ENCODE measurements around the gene ARHGEF11.

The ARHGEF11 gene

GRCh38 chr1:156906206-156906906 is 139.2 kb downstream of the ARHGEF11 start:
- no peak for DNase-seq

GRCh38 chr1:156905651-156906050 is 139.9 kb downstream of the ARHGEF11 start:
- DNase-seq: no peak

- DNase-seq: no peak
Measured at GRCh38 chr1:156905176-156905575, 140.4 kb downstream of the ARHGEF11 start.

- no peak for DNase-seq
Measured at GRCh38 chr1:156904187-156904959, 141.2 kb downstream of the ARHGEF11 start.

- no peak for DNase-seq
Measured at GRCh38 chr1:156903328-156904091, 142.0 kb downstream of the ARHGEF11 start.

GRCh38 chr1:156901966-156902915 is 143.3 kb downstream of the ARHGEF11 start:
- DNase-seq: no peak

- no peak for DNase-seq
Measured at GRCh38 chr1:156901590-156901900, 144.0 kb downstream of the ARHGEF11 start.

- DNase-seq: no peak
Measured at GRCh38 chr1:156900896-156901589, 144.5 kb downstream of the ARHGEF11 start.

GRCh38 chr1:156899956-156900718 is 145.4 kb downstream of the ARHGEF11 start:
- no peak for DNase-seq

GRCh38 chr1:156898971-156899664 is 146.4 kb downstream of the ARHGEF11 start:
- no peak for DNase-seq

- DNase-seq: no peak
Measured at GRCh38 chr1:156898161-156898566, 147.4 kb downstream of the ARHGEF11 start.

GRCh38 chr1:156897078-156897825 is 148.3 kb downstream of the ARHGEF11 start:
- no peak for DNase-seq

- DNase-seq: no peak
Measured at GRCh38 chr1:156896490-156897033, 149.0 kb downstream of the ARHGEF11 start.

GRCh38 chr1:156895927-156896326 is 149.6 kb downstream of the ARHGEF11 start:
- no peak for DNase-seq

GRCh38 chr1:156895455-156895812 is 150.1 kb downstream of the ARHGEF11 start:
- DNase-seq: no peak

GRCh38 chr1:156894711-156895454 is 150.7 kb downstream of the ARHGEF11 start:
- no peak for DNase-seq

GRCh38 chr1:156894001-156894400 is 151.5 kb downstream of the ARHGEF11 start:
- DNase-seq: no peak

- no peak for DNase-seq
Measured at GRCh38 chr1:156893048-156893953, 152.2 kb downstream of the ARHGEF11 start, which contains the start of gene PEAR1. Gene PEAR1 (plus strand): TSS chr1:156893718. CDS start chr1:156903927, 10,209 bp downstream.

Measured in CD4-positive, alpha-beta T cell treated with Interleukin-10 for 1 hour (primary cell).